Esophagus squamous epithelium (tissue), 4 donors: ENCODE results near the gene AXIN1.

ENCODE experiments used
- POLR2A ChIP-seq, 4 donors: fragments of 450-650 bp; IDR thresholded peaks; one replicate each; pipeline ENCODE4 v1.6.1; 2017; ENCODE audit warnings: antibody characterized with exemption in 4 of 4, mild to moderate bottlenecking in 4 of 4, moderate library complexity in 3 of 4
- TF ChIP-seq, protein P1 (sequence below), 6 experiments: fragments of 450-650 bp in 4 of 6; fragments of 200-600 bp in 2 of 6; sonication (generic) in 2 of 6; IDR thresholded peaks; one replicate each; pipeline ENCODE4 v1.5.1; 2016 to 2019; ENCODE audit warnings: antibody characterized with exemption in 6 of 6, mild to moderate bottlenecking in 4 of 6, moderate library complexity in 4 of 6

- TF ChIP-seq, protein P1, sequence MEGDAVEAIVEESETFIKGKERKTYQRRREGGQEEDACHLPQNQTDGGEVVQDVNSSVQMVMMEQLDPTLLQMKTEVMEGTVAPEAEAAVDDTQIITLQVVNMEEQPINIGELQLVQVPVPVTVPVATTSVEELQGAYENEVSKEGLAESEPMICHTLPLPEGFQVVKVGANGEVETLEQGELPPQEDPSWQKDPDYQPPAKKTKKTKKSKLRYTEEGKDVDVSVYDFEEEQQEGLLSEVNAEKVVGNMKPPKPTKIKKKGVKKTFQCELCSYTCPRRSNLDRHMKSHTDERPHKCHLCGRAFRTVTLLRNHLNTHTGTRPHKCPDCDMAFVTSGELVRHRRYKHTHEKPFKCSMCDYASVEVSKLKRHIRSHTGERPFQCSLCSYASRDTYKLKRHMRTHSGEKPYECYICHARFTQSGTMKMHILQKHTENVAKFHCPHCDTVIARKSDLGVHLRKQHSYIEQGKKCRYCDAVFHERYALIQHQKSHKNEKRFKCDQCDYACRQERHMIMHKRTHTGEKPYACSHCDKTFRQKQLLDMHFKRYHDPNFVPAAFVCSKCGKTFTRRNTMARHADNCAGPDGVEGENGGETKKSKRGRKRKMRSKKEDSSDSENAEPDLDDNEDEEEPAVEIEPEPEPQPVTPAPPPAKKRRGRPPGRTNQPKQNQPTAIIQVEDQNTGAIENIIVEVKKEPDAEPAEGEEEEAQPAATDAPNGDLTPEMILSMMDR (IDR thresholded peaks at IDR 0.05): no peak
- TF ChIP-seq POLR2A (IDR thresholded peaks at IDR 0.05): no peak
These were observed 99.9 kb downstream of the AXIN1 start for GRCh38 chr16:252366-253337.
